HCEC 1CT (cell line): Measurements from ENCODE around the gene RBM24.

Experiments
- DNase-seq: peaks from one replicate; pipeline ENCODE4 v3.0.0-alpha.2; 2017

RBM24 gene

DNA sequence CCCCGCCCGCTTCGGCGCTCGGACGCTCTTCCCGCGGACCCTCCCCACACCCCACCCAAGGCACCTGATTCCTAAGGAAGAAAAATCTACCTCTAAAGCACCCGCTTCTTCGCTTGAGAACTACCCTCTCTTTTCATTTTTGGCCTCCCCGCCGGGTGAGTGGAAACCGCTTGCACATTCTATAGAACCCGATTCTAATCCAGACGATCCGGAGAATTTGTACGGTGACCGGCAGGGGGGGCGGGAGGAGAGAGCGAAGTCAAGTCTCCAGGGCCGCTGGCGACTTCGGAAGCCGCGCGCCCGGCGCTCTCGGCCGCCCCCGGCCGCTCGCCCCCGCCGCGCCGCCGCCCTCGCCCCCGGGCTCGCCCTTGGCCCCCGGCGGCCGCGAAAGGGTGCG, at the start of gene RBM24:
RBM24 (plus strand) TSS at position 262 of the 397 bp plus-strand sequence. CDS start 221 bp downstream, outside the sequence.
- DNase-seq: peak; percentile 72

DNA sequence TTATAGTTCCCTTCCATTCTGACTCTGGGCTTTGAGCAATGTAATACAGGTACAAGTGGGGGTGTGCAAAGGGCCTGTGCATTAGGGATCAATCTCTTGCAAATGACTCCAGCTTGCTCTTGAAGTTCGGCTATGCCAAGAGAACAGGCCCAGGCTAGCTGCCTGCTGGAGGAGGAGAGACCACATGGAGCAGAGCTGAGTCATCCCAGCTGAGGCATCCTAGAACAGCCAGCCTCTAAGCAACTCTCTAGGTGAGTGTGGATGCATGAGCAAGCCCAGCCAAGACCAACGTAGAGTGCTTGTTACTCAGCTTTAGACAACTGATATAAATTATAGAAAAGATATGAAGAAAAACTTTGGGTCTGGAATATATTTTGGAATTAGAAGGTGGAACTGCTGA, 47.6 kb upstream of the RBM24 start:
- peak; percentile 21 for DNase-seq

DNA sequence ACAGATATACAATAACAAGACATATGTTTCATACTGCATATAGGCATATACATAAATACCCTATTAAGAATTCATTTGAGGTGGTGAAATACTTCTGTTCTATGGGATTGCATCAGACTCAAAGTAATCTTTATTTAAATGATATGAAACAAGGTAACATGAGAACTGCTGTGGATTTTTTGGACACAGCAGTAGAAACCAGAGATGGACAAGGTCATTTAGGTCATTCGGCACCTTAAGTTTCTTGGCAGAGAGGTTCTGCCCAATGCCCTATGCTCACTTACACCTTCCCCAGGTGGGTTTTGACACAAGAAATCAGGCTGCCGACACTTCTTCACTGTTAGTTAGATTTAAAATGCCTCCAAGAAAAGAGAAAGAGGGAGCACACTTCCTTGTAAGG, 43.9 kb upstream of the RBM24 start:
- DNase-seq: no peak

DNA sequence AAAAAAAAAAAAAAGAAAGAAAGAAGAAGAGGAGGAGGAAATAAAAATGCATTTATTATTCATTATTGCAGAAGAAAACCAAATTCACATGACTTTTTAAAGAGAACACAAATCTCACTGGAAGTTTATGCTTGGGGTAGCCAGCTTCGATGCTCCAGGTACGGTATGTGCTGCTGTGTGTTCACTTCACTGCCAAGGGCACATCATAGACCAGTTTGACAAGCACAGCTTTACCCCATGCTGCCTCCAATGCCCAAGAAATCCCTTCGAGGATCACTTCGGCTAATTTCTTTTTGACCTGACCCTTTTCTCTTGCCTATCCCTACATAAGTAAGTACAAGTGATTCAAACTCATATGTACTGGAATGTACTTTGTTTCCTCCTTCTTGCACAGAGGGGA, 41.9 kb upstream of the RBM24 start:
- no peak for DNase-seq

DNA sequence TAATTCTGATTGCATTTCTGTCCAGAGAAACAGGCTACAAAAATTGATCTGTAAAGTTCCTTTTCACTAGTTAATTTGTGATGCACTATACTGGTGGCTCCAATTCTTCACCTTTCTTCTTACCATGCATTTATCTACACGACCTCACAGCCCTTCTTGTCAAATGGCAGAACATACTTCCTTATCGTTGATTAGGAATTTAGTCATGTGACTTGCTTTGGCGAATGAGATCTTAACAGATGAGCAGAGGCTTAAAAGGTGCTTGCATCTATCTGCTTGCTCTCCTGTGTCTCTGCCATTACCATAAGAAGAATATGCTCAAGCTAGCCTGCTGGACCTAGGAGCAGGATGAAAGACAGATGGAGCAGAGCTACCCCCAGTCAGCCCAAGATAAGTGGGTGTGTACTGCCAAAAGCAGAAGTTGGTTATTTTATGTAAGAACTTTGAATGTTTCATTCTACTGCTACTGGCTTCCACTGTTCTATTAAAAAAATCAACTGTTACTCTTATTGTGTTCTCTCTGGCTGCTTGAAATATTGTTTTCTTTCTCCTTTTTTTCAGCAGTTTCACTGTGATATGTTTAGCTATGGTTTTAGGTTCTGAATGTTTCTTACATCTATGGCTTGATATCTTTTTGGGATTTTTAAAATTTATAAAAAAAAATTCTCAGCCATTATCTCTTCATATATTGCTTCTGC, 40.2 kb upstream of the RBM24 start:
- no peak for DNase-seq

DNA sequence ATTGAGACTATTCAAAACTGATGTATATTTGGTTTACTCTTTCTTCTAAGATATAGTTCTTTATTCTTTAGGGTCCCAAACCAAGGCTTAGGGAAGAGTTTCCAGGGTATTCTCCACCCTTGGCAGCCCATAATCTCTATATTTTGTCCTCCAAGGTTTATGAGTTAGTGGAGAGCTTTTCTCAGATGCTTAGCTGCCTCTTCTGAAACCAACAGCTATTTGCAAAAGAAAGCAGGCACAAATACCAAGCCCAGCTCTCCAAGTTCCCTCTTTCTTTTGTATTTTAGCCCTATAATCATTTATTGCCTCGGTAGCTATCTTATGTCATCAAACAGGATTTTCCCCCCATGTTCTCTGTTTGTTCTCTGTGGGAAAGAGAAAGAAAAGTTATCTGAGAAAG, 39.1 kb upstream of the RBM24 start:
- DNase-seq: no peak

DNA sequence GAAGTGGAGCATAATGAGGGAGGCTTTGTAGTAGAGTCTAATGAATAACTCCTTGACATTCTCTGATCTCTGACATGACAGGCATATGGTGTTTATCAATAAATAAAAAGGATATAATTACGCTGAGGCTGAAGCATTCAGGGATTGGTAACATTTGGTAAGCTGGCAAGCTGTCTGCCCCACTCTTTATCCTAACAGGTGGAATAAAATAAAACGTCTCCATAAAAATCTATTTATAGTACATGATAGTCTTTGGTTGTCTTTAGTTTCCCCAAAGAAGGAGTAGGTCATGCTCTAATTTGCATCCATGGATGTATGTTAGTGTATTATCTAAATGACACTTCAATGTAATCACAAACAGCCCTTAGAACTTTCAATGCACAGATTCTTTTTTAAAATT, 30.9 kb upstream of the RBM24 start:
- no peak for DNase-seq

DNA sequence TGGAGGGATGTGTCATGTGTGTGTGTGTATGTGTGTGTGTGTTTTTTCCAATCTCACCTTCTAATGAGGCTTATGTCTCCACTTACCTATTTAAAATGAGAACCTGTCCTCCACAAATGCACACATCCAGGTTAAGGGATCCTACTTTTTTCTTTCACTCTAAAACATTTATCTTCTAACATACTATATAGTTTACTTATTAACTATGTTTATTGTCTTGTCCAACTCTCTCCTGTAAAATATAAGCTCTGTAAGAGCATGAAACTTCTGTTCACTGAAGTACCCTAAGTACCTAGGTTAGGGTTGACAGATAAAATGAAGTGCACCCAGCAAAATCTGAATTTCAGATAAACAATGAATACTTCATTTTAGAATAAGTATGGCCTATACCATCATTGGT, 29.2 kb upstream of the RBM24 start:
- DNase-seq: no peak

DNA sequence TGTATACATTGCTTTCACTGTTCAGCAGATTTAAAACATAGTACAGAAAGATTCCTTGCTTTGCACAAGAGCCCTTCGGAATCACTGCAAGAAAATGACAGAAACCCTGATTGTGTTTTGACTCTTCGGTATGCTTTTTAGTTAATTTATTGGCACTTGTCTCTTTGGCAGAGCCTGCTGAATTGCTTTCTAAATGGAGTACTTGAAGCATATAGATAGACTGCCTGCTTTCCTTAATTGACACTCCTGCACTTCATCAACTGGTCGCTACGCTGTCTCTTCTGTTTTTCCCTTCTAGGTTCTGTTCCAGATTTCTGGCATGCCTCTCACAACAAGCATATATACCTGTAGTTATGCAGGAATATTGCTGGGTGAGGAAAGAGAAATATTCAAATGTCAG, 22.4 kb upstream of the RBM24 start:
- no peak for DNase-seq

DNA sequence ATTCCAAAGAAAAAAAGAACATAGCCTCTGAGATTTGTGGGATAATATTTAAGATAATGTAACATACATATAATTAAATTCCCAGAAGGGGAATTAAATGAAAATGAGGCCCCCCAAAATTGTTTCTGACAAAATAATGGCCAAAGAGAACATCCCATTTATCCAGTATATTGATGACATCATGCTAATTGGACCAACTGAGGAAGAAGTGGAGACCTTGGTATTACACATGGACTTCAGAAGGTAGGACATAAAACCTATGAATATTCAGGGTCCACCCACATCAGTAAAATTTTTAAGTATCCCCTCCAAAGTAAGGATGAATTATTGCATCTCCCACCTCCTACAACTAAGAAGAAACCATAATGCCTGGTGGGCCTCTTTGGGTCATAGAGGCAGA, 15.6 kb upstream of the RBM24 start:
- DNase-seq: no peak

DNA sequence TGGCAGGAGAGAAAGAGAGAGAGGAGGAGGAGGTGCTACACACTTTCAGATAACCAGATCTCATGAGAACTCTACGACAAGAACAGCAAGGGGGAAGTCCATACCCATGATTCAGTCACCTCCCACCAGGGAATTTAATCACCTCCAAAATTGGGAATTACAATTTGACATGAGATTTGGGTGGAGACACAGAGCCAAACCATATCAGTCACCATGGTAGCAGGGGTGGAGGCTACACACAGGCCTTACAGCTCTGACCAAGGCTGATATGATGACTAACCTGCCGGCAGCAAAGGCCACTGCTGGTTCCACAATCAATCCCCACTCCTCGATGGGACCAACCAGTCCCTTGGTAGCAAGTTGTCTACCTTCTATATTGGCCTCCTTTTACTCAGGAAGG, 13.6 kb upstream of the RBM24 start:
- DNase-seq: no peak

DNA sequence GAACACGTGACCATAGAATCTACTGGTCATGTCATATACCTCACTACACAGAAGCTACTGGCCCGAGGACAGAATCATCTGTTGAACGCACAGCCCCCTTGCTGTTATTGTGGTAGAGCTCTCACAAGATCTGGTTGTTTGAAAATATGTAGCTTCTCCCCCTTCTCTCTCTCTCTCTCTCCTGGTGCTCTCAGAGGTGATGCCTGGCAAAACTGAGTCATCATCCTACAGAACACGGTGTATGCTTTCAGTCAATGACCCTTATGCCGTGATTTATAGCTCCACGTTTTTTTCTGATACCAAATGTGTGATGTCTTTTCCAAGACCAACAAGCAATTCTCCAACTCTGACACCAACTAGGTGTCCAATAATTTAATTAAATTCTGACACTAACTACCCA, 13.0 kb upstream of the RBM24 start:
- no peak for DNase-seq

DNA sequence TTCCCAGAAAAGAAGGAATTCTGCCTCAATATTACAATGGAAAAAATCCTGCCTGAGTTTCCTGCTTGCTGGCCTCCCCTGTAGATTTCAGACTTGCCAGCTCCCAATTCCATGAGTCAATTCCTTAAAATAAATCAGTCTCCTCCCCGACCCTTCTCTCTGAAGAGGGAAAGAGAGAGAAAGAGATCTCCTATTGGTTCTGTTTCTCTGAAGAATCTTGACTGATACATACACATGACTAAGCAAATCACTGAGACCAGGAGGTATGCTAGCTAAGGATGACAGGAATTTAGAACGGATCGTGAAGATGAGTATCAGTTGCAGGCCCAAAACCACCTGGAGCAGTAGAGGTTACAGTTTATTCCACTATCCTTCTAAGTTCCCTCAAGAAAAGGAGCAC, 11.3 kb upstream of the RBM24 start:
- peak; percentile 8 for DNase-seq

DNA sequence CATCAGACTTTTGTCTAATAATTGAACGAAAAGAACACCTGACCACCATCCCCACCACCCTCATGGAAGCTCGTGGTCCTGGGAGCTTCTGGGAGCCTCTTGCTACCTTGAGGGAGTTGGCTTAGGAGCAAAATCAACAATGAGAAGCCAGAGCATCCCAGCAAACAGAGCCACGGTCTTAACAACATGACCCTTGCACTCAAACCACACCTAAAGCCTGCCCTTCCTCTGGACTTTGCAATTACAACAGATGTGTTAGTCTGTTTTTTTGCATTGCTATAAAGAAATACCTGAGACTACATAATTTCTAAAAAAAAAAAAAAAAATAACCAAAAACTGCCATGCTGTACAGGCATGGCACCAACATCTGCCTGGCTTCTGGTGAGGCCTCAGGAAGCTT, 9.5 kb upstream of the RBM24 start:
- no peak for DNase-seq

DNA sequence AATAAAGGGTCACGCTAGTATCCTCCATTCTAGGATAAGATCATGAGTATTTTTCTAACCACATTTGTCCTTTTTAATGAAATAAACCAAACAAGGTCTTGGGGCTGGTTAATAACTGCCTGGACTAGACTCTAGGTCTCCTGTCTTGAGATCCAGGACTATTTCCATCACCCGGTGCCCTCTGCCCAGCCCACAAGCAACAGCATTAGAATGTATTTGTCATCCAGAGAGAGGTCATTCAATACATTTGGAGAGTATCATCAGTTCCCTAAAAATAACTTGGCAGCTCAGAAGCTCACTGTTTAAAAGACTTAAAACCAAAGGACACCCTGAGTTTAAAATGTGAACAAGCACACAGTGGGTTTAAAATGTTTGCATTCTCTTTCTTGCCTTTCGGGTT, 4.4 kb upstream of the RBM24 start:
- peak; percentile 36 for DNase-seq

DNA sequence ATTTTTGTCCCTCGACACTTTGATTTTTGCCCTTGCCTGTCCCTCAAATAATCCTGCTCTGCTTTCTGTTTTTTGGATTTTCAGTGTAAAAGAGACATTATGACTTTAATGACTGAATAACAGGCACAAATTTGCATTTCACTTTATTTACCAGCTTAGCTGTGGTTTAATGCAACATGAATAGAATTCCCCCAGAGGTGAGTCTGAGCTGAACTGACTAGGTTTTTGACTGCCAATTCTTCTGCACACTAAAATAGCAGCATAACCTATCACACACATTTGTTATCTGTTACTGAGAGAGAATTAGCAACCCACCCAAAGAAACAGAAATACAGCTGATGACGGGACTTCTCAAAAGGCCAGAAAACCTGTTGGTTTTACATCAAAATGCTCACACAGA, 3.9 kb upstream of the RBM24 start:
- no peak for DNase-seq

DNA sequence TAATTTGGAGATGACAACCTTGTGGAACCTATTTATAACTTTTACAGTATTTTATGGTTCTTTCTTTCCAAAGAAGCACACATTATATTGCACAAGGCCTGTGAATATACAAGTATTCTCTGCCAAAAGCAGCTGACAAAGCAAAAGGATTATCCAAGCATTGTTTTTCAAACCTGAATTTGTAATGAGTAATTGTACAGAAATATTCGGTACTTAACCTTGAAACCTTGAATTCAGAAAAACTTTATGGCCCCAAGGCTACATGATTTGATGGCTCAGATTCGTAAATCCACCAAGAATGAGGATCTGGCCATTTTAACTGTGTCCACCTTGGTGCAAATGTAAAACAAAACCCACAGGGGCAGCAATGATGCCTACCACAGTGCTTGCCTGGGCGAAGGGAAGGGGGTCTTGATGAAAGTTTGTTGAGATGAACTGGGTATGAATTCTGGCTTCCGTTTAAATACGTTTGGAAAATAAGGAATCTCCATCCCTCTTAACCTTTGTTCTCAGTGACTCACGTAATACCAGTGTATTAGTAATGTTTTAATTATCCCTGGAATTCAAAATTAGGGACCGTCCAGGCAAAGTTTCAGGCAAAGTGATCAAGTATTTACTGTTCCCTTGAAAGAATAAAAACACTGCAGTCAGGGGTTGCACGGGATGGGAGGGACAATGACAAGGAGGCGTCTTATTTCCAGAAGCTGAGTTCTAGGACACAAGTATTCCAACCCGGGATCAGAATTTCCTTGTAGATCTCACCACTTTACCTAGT, 2.7 kb upstream of the RBM24 start:
- peak; percentile 79 for DNase-seq

DNA sequence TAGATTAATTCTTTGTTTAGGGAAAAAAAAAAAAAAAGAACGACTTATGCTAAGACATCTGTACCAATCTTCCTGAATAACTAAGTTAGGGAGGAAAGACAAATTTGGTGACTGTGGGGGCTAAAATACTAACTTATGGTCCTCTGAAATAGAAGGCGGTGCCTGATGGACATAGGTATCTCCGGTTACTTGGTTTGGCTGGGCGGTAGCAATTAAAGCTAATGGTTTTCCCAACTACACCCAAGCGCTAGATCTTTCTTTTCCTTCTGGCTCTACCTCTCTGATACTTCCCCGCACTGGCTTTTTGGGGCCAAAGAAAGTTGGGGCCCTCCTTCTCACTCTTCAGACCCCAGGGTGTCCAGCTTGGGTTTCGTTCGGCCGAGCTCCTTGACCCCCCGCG, 1.0 kb upstream of the RBM24 start:
- DNase-seq: no peak

DNA sequence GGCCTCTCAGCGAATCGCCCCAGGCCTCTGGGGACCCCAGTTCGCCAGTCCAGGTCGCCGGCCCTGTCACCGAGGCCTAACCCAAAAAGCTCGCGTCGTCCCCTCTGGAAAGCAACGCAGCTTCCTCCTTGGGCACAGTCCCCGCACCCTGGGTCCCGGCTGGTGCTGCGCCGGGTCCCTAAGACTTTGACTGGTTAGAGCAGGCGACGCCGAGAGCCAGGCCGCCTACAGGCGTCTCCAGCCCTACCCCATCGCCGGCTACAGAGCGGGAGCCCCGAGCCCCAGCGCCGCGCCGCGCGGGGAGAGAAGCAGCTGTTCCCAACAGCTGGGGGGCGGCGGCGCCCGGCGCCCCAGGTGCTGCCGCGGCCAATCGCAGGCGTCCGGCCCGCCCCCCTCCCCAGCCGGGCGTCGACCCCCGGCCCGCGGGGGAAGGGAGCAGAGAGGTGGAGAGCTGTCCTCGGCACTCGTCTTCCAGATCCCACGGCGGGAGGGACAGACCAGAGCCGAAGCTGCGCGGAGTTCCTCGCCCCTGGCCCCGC, 540 bp upstream of the RBM24 start:
- DNase-seq: no peak

DNA sequence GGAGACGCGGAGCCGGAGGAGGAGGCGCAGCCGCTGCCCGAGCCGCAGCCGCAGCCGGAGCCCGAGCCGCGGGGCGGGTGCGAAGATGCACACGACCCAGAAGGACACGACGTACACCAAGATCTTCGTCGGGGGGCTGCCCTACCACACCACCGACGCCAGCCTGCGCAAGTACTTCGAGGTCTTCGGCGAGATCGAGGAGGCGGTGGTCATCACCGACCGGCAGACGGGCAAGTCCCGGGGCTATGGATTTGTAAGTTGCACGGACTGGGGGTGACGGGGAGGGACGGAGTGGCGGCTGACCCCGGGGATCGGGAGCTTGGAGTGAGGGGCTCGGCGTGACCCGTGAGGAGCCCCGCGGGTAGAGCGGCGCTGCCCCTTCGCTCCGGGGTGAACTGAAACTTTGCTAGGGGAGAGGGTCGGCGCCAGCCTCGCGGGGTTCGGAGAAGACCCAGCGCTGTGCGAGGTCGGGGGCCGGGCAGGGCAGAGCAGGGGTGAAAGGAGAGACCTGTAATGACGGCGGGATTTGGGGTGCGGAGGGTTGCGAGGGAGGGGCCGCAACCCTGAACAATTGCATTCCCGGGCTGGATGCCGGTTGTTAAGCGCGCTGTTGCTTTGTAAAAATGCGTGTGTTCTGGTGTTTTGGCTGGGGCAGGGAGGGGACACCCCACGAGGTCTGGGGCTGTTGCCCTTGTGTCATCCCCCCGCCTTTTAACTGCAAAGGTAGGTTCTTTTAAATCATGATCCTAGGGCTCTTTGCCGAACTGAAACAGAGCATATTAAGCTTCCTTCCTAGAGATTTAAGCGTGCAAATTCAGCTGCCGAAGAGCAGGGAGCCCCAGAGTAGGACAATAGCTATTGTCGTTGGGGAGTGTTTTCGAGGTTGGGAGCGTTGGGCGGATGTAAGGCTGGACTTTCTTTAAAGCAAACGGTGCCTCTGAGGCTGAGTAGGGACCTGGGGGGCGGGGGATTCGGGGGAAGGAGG, 628 bp downstream of the RBM24 start:
- DNase-seq: peak; percentile 21

DNA sequence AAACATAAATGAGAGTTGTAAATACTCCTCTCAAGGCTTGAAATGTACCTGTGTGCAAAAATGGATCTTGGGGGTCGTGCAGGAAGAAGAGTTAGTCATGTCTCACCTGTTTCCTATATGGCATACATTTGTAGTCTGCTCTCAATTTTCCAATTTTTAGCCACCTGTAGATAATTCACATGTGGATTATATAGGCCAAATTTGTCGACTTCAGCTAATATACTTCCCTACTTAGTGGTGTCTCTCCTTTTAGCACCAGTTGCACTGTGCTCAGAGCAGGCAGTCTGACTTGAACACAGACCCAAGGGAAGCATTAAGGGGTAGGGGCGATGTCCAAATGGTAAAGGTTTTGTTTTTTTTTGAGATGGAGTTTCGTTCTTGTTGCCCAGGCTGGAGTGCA, 1.9 kb downstream of the RBM24 start:
- no peak for DNase-seq

DNA sequence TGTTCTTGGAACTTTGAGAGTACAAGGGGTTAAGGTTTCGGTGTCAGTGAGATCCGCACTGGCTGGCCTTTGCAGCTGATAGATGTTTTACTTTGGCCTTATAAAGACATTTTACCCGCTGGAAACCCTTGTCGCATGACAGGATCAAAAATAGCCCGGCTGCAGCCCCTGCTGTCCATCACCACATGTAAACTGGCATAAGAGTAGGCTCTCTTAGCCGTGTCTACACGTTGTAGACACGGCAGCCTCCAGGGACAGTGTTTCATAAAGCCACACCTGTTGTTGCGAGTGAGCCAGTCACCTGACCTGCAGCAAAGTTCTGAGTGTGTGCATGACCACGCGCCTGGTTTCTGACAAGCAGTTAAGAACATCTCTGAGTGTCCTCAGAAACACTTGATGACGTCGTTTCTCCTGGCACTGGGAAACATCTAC, 8.5 kb downstream of the RBM24 start:
- no peak for DNase-seq

DNA sequence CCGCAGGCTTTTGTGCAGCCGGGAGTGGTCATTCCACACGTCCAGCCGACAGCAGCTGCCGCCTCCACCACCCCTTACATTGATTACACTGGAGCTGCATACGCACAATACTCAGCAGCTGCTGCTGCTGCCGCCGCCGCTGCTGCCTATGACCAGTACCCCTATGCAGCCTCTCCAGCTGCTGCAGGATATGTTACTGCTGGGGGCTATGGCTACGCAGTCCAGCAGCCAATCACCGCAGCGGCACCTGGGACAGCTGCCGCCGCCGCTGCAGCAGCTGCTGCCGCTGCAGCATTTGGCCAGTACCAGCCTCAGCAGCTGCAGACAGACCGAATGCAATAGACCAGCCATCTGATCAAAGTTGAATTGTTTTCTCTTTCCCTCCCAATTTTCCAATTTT, 10.6 kb downstream of the RBM24 start:
- no peak for DNase-seq
